ENCODE data around the gene PSMG1.
"Not testable (repeated sequence)": the region's sequence is repeated elsewhere in the genome, so short reads cannot be mapped to it uniquely, and the experiment has no call there.

PSMG1 gene

GRCh38 chr21:39157241-39157640 is 26.0 kb downstream of the PSMG1 start:
- H3K9me3 ChIP-seq (ENCODE audit: control insufficient read depth, low read length); H3K27me3 ChIP-seq (ENCODE audit: control insufficient read depth, insufficient read depth, low read length, poor library complexity, severe bottlenecking); H3K27ac ChIP-seq (ENCODE audit: insufficient read depth, low read depth, low read length, poor library complexity, severe bottlenecking); H3K4me3 ChIP-seq (ENCODE audit: insufficient read depth, low read depth, low read length); H3K4me1 ChIP-seq (ENCODE audit: control insufficient read depth, insufficient read depth, low read length); H3K36me3 ChIP-seq (ENCODE audit: control insufficient read depth, insufficient read depth, low read length): not testable (repeated sequence)
- 96 to 97% methylated on average over 32 to 34 of the region's 34 CpGs for WGBS, 2 experiments

GRCh38 chr21:39156024-39156423 is 27.2 kb downstream of the PSMG1 start:
- no peaks in the 10 kb centered on the region for H3K9me3 ChIP-seq (ENCODE audit: control insufficient read depth, low read length)
- WGBS, 2 experiments = 94 to 95% methylated on average over 7 of the region's 7 CpGs
- no peaks in the 10 kb centered on the region for H3K4me1 ChIP-seq (ENCODE audit: control insufficient read depth, insufficient read depth, low read length)
- no peaks in the 10 kb centered on the region for H3K27me3 ChIP-seq (ENCODE audit: control insufficient read depth, insufficient read depth, low read length, poor library complexity, severe bottlenecking)
- no peak overlapping the region for H3K4me3 ChIP-seq (ENCODE audit: insufficient read depth, low read depth, low read length)
- no peaks in the 10 kb centered on the region for H3K36me3 ChIP-seq (ENCODE audit: control insufficient read depth, insufficient read depth, low read length)
- no peak overlapping the region for H3K27ac ChIP-seq (ENCODE audit: insufficient read depth, low read depth, low read length, poor library complexity, severe bottlenecking)

- Histone ChIP-seq H3K9me3 (ENCODE audit: control insufficient read depth, low read length) (no peaks in the 10 kb centered on the region), H3K4me1 (ENCODE audit: control insufficient read depth, insufficient read depth, low read length) (no peaks in the 10 kb centered on the region), H3K36me3 (ENCODE audit: control insufficient read depth, insufficient read depth, low read length) (no peaks in the 10 kb centered on the region), H3K27me3 (ENCODE audit: control insufficient read depth, insufficient read depth, low read length, poor library complexity, severe bottlenecking) (no peaks in the 10 kb centered on the region), H3K27ac (ENCODE audit: insufficient read depth, low read depth, low read length, poor library complexity, severe bottlenecking) (no peak overlapping the region), H3K4me3 (ENCODE audit: insufficient read depth, low read depth, low read length) (no peak overlapping the region)
- 85 to 91% methylated on average over 2 of the region's 2 CpGs for WGBS, 2 experiments
Observed at GRCh38 chr21:39155578-39155977, 27.7 kb downstream of the PSMG1 start.

- Histone ChIP-seq H3K36me3 (ENCODE audit: control insufficient read depth, insufficient read depth, low read length) (no peaks in the 10 kb centered on the region), H3K27me3 (ENCODE audit: control insufficient read depth, insufficient read depth, low read length, poor library complexity, severe bottlenecking) (no peaks in the 10 kb centered on the region), H3K9me3 (ENCODE audit: control insufficient read depth, low read length) (no peaks in the 10 kb centered on the region), H3K4me3 (ENCODE audit: insufficient read depth, low read depth, low read length) (no peak overlapping the region), H3K27ac (ENCODE audit: insufficient read depth, low read depth, low read length, poor library complexity, severe bottlenecking) (no peak overlapping the region), H3K4me1 (ENCODE audit: control insufficient read depth, insufficient read depth, low read length) (no peaks in the 10 kb centered on the region)
- WGBS, 2 experiments = 93 to 95% methylated on average over 2 of the region's 2 CpGs
Observed at GRCh38 chr21:39153842-39154241, 29.4 kb downstream of the PSMG1 start.

GRCh38 chr21:39153373-39153772 is 29.9 kb downstream of the PSMG1 start:
- Histone ChIP-seq H3K36me3 (ENCODE audit: control insufficient read depth, insufficient read depth, low read length) (no peaks in the 10 kb centered on the region), H3K27me3 (ENCODE audit: control insufficient read depth, insufficient read depth, low read length, poor library complexity, severe bottlenecking) (no peaks in the 10 kb centered on the region), H3K4me3 (ENCODE audit: insufficient read depth, low read depth, low read length) (no peak overlapping the region), H3K9me3 (ENCODE audit: control insufficient read depth, low read length) (no peaks in the 10 kb centered on the region), H3K4me1 (ENCODE audit: control insufficient read depth, insufficient read depth, low read length) (no peaks in the 10 kb centered on the region), H3K27ac (ENCODE audit: insufficient read depth, low read depth, low read length, poor library complexity, severe bottlenecking) (no peak overlapping the region)
- 95 to 100% methylated on average over 1 of the region's 2 CpGs for WGBS, 2 experiments

GRCh38 chr21:39152271-39152670 is 31.0 kb downstream of the PSMG1 start:
- Histone ChIP-seq H3K27me3 (ENCODE audit: control insufficient read depth, insufficient read depth, low read length, poor library complexity, severe bottlenecking) (no peaks in the 10 kb centered on the region), H3K4me3 (ENCODE audit: insufficient read depth, low read depth, low read length) (no peak overlapping the region), H3K9me3 (ENCODE audit: control insufficient read depth, low read length) (no peaks in the 10 kb centered on the region), H3K27ac (ENCODE audit: insufficient read depth, low read depth, low read length, poor library complexity, severe bottlenecking) (no peak overlapping the region), H3K36me3 (ENCODE audit: control insufficient read depth, insufficient read depth, low read length) (no peaks in the 10 kb centered on the region), H3K4me1 (ENCODE audit: control insufficient read depth, insufficient read depth, low read length) (no peaks in the 10 kb centered on the region)
- 94 to 97% methylated on average over 2 of the region's 2 CpGs for WGBS, 2 experiments

GRCh38 chr21:39150877-39151276 is 32.4 kb downstream of the PSMG1 start:
- Histone ChIP-seq H3K9me3 (ENCODE audit: control insufficient read depth, low read length) (no peaks in the 10 kb centered on the region), H3K4me1 (ENCODE audit: control insufficient read depth, insufficient read depth, low read length) (no peaks in the 10 kb centered on the region), H3K36me3 (ENCODE audit: control insufficient read depth, insufficient read depth, low read length) (no peaks in the 10 kb centered on the region), H3K27ac (ENCODE audit: insufficient read depth, low read depth, low read length, poor library complexity, severe bottlenecking) (no peak overlapping the region), H3K27me3 (ENCODE audit: control insufficient read depth, insufficient read depth, low read length, poor library complexity, severe bottlenecking) (no peaks in the 10 kb centered on the region), H3K4me3 (ENCODE audit: insufficient read depth, low read depth, low read length) (no peak overlapping the region)

- no peak overlapping the region for H3K27ac ChIP-seq (ENCODE audit: insufficient read depth, low read depth, low read length, poor library complexity, severe bottlenecking)
- H3K4me1 ChIP-seq (ENCODE audit: control insufficient read depth, insufficient read depth, low read length) = no peaks in the 10 kb centered on the region
- no peaks in the 10 kb centered on the region for H3K9me3 ChIP-seq (ENCODE audit: control insufficient read depth, low read length)
- 93 to 95% methylated on average over 6 of the region's 6 CpGs for WGBS, 2 experiments
- H3K36me3 ChIP-seq (ENCODE audit: control insufficient read depth, insufficient read depth, low read length) = no peaks in the 10 kb centered on the region
- no peaks in the 10 kb centered on the region for H3K27me3 ChIP-seq (ENCODE audit: control insufficient read depth, insufficient read depth, low read length, poor library complexity, severe bottlenecking)
- no peak overlapping the region for H3K4me3 ChIP-seq (ENCODE audit: insufficient read depth, low read depth, low read length)
Observed at GRCh38 chr21:39150316-39150715, 32.9 kb downstream of the PSMG1 start.

- Histone ChIP-seq H3K4me3 (ENCODE audit: insufficient read depth, low read depth, low read length) (no peak overlapping the region), H3K27ac (ENCODE audit: insufficient read depth, low read depth, low read length, poor library complexity, severe bottlenecking) (no peak overlapping the region), H3K36me3 (ENCODE audit: control insufficient read depth, insufficient read depth, low read length) (no peaks in the 10 kb centered on the region), H3K4me1 (ENCODE audit: control insufficient read depth, insufficient read depth, low read length) (no peaks in the 10 kb centered on the region), H3K9me3 (ENCODE audit: control insufficient read depth, low read length) (no peaks in the 10 kb centered on the region), H3K27me3 (ENCODE audit: control insufficient read depth, insufficient read depth, low read length, poor library complexity, severe bottlenecking) (no peaks in the 10 kb centered on the region)
Observed at GRCh38 chr21:39149882-39150281, 33.4 kb downstream of the PSMG1 start.

- H3K9me3 ChIP-seq (ENCODE audit: control insufficient read depth, low read length) = no peaks in the 10 kb centered on the region
- WGBS, 2 experiments = 88 to 91% methylated on average over 2 of the region's 2 CpGs
Observed at GRCh38 chr21:39148975-39149374, 34.3 kb downstream of the PSMG1 start.

GRCh38 chr21:39144191-39144590 is 39.1 kb downstream of the PSMG1 start:
- Histone ChIP-seq H3K9me3 (ENCODE audit: control insufficient read depth, low read length) (no peaks in the 10 kb centered on the region), H3K4me1 (ENCODE audit: control insufficient read depth, insufficient read depth, low read length) (no peaks in the 10 kb centered on the region), H3K36me3 (ENCODE audit: control insufficient read depth, insufficient read depth, low read length) (no peaks in the 10 kb centered on the region), H3K27me3 (ENCODE audit: control insufficient read depth, insufficient read depth, low read length, poor library complexity, severe bottlenecking) (no peaks in the 10 kb centered on the region), H3K27ac (ENCODE audit: insufficient read depth, low read depth, low read length, poor library complexity, severe bottlenecking) (no peak overlapping the region), H3K4me3 (ENCODE audit: insufficient read depth, low read depth, low read length) (no peak overlapping the region)
- 90 to 92% methylated on average over 3 of the region's 3 CpGs for WGBS, 2 experiments

More at GRCh38 chr21:39148975-39149374, 34.3 kb downstream of the PSMG1 start:
- H3K27ac ChIP-seq (ENCODE audit: insufficient read depth, low read depth, low read length, poor library complexity, severe bottlenecking) = no peak overlapping the region
- H3K4me3 ChIP-seq (ENCODE audit: insufficient read depth, low read depth, low read length) = no peak overlapping the region
- no peaks in the 10 kb centered on the region for H3K36me3 ChIP-seq (ENCODE audit: control insufficient read depth, insufficient read depth, low read length)
- H3K4me1 ChIP-seq (ENCODE audit: control insufficient read depth, insufficient read depth, low read length) = no peaks in the 10 kb centered on the region
- no peaks in the 10 kb centered on the region for H3K27me3 ChIP-seq (ENCODE audit: control insufficient read depth, insufficient read depth, low read length, poor library complexity, severe bottlenecking)

Data from ectodermal cell (in vitro differentiated cells).